ENCODE data around the gene OPHN1. TPM values are rescaled to one million over a fixed set of nuclear protein-coding genes. Genes with fewer than 3 reads are reported as not detected.

Gene OPHN1
- total and polyA plus RNA-seq, 2 experiments from 2014 or later: 4.5 to 5.6 TPM

DNA sequence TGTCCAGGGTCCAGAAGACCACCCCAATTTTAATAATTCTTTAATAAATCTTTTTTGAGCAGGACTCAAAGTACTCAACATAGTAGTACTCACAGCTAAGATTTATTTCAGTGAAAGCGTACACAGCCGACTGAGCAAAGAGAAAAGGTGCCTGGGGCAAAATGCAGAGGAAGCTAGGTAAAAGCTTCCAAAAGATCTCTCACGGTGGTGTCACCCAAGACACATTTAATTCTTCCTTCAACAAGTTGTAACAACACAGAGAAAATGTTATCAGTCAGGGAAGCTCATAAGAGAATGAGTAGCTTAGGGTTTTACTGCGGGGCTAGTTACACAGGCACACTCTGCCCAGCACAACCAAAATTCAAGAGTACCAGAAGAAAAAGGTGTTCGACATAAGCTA lies 201.1 kb downstream of the OPHN1 start:
- Histone ChIP-seq H3K9me3 (ENCODE audit: low read depth) (no peaks in the 10 kb centered on the region), H3K4me3 (no peak overlapping the region), H3K4me2 (no peak overlapping the region), H4K20me1 (ENCODE audit: insufficient read depth, poor library complexity, severe bottlenecking) (no peaks in the 10 kb centered on the region), H3K79me2 (no peaks in the 10 kb centered on the region), H2AFZ (no peak overlapping the region), H3K27me3 (no peaks in the 10 kb centered on the region), H3K4me1 (ENCODE audit: insufficient read depth) (no peaks in the 10 kb centered on the region), H3K36me3 (replicated peaks; ENCODE audit: insufficient read depth, low read depth) (no peaks in the 10 kb centered on the region), H3K9me2 (replicated peaks; ENCODE audit: insufficient read depth) (no peaks in the 10 kb centered on the region), H3K27ac (no peak overlapping the region)
- WGBS (ENCODE audit: low lambda C conversion rate, missing lambda C conversion rate): 65% methylated on average over 5 of the region's 5 CpGs
- no peak for TF ChIP-seq EZH2 (IDR thresholded peaks at IDR 0.05; ENCODE audit: borderline replicate concordance)
- TF ChIP-seq EZH2phosphoT487 (IDR thresholded peaks at IDR 0.05; ENCODE audit: low read depth, severe bottlenecking, unreplicated experiment): no peak
- TF ChIP-seq, protein P1, sequence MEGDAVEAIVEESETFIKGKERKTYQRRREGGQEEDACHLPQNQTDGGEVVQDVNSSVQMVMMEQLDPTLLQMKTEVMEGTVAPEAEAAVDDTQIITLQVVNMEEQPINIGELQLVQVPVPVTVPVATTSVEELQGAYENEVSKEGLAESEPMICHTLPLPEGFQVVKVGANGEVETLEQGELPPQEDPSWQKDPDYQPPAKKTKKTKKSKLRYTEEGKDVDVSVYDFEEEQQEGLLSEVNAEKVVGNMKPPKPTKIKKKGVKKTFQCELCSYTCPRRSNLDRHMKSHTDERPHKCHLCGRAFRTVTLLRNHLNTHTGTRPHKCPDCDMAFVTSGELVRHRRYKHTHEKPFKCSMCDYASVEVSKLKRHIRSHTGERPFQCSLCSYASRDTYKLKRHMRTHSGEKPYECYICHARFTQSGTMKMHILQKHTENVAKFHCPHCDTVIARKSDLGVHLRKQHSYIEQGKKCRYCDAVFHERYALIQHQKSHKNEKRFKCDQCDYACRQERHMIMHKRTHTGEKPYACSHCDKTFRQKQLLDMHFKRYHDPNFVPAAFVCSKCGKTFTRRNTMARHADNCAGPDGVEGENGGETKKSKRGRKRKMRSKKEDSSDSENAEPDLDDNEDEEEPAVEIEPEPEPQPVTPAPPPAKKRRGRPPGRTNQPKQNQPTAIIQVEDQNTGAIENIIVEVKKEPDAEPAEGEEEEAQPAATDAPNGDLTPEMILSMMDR (IDR thresholded peaks at IDR 0.05; ENCODE audit: poor library complexity): no peak
- DNase-seq (ENCODE audit: low spot score): no peak

DNA sequence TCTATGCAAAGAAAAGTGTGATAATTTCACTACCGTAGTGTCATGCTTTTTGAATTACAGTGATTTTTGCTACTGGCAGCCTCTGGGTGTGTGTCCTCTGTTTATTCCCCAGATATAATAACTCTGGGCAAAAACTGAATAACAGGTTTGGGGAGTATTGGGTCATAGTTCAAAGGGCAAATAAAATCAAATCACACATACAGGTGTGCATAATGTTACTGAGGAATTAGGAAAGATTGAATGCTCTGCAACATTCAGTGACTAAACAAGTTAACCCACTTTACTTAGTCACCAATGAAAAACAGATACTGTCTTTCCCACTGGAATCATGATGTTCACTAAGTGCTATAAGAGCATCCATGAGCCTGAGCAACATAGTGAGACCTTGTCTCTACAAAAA lies 224.3 kb downstream of the OPHN1 start:
- TF ChIP-seq EZH2phosphoT487 (IDR thresholded peaks at IDR 0.05; ENCODE audit: low read depth, severe bottlenecking, unreplicated experiment) (no peak), EZH2 (IDR thresholded peaks at IDR 0.05; ENCODE audit: borderline replicate concordance) (no peak)
- TF ChIP-seq, protein P1 (IDR thresholded peaks at IDR 0.05; ENCODE audit: poor library complexity): no peak
- no peaks in the 10 kb centered on the region for H4K20me1 ChIP-seq (ENCODE audit: insufficient read depth, poor library complexity, severe bottlenecking)
- H3K79me2 ChIP-seq: no peaks in the 10 kb centered on the region
- H2AFZ ChIP-seq: no peak overlapping the region
- no peaks in the 10 kb centered on the region for H3K9me3 ChIP-seq (ENCODE audit: low read depth)
- no peak overlapping the region for H3K4me2 ChIP-seq
- H3K36me3 ChIP-seq (replicated peaks; ENCODE audit: insufficient read depth, low read depth): no peaks in the 10 kb centered on the region
- H3K27ac ChIP-seq: no peak overlapping the region
- no peaks in the 10 kb centered on the region for H3K9me2 ChIP-seq (replicated peaks; ENCODE audit: insufficient read depth)
- 94% methylated on average over 1 of the region's 1 CpG for WGBS (ENCODE audit: low lambda C conversion rate, missing lambda C conversion rate)
- no peak for DNase-seq (ENCODE audit: low spot score)
- no peaks in the 10 kb centered on the region for H3K27me3 ChIP-seq
- no peak overlapping the region for H3K4me3 ChIP-seq
- H3K4me1 ChIP-seq (ENCODE audit: insufficient read depth): no peaks in the 10 kb centered on the region

DNA sequence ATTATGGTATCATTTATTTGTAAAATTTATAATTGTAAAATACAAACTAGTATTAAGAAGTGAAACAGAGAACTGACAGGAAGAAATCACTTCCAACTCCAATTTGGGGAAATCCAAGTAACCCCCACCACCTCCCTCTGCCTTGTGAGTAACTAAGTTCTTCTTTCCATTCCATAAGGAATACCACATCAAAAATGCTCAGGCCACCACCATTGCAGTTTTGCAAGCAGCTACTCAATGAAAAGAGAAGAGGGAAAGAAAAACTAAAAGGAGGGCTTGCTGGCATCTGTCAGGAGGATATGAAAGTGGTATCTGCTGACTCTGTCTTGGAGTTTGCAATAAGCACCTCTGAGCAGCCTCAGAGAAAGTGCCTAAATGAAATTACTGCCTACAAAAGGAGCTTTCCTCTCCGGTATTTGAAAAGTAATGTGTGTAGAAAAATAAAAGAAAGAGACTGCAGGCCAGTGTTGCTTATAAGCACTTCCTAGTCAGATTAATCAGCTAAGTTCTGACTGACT lies 228.7 kb downstream of the OPHN1 start:
- 89% methylated on average over 1 of the region's 1 CpG for WGBS (ENCODE audit: low lambda C conversion rate, missing lambda C conversion rate)
- no peak for DNase-seq (ENCODE audit: low spot score)
- Histone ChIP-seq H3K4me3 (no peak overlapping the region), H3K4me1 (ENCODE audit: insufficient read depth) (no peaks in the 10 kb centered on the region), H2AFZ (no peak overlapping the region), H3K4me2 (no peak overlapping the region), H3K79me2 (no peaks in the 10 kb centered on the region), H4K20me1 (ENCODE audit: insufficient read depth, poor library complexity, severe bottlenecking) (no peaks in the 10 kb centered on the region), H3K27ac (no peak overlapping the region), H3K9me2 (replicated peaks; ENCODE audit: insufficient read depth) (no peaks in the 10 kb centered on the region), H3K27me3 (no peaks in the 10 kb centered on the region), H3K9me3 (ENCODE audit: low read depth) (no peaks in the 10 kb centered on the region), H3K36me3 (replicated peaks; ENCODE audit: insufficient read depth, low read depth) (no peaks in the 10 kb centered on the region)
- TF ChIP-seq EZH2phosphoT487 (IDR thresholded peaks at IDR 0.05; ENCODE audit: low read depth, severe bottlenecking, unreplicated experiment) (no peak), EZH2 (IDR thresholded peaks at IDR 0.05; ENCODE audit: borderline replicate concordance) (no peak)
- TF ChIP-seq, protein P1 (IDR thresholded peaks at IDR 0.05; ENCODE audit: poor library complexity): no peak

DNA sequence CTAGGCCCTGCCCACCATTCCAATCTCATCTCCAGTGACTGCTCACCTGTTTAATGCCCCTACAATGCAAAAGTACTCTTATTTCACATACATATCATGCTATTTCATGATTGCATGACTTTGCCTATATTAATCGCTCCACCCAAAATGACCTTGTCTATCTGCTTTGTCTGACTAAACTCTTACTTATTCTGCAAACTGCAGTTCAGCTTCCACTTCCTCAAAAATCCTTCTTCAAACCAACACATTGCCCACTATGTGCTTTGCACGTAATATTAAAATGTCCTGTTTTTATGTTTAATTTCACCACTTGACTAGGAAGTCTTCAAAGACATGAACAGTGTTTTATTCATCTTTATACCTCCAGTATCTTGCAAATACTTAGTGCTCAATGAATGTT lies 229.6 kb downstream of the OPHN1 start:
- H3K4me2 ChIP-seq: no peak overlapping the region
- no peaks in the 10 kb centered on the region for H3K9me3 ChIP-seq (ENCODE audit: low read depth)
- no peaks in the 10 kb centered on the region for H3K27me3 ChIP-seq
- no peaks in the 10 kb centered on the region for H3K36me3 ChIP-seq (replicated peaks; ENCODE audit: insufficient read depth, low read depth)
- TF ChIP-seq, protein P1 (IDR thresholded peaks at IDR 0.05; ENCODE audit: poor library complexity): no peak
- TF ChIP-seq EZH2 (IDR thresholded peaks at IDR 0.05; ENCODE audit: borderline replicate concordance) (no peak), EZH2phosphoT487 (IDR thresholded peaks at IDR 0.05; ENCODE audit: low read depth, severe bottlenecking, unreplicated experiment) (no peak)
- no peaks in the 10 kb centered on the region for H3K4me1 ChIP-seq (ENCODE audit: insufficient read depth)
- no peaks in the 10 kb centered on the region for H4K20me1 ChIP-seq (ENCODE audit: insufficient read depth, poor library complexity, severe bottlenecking)
- no peak for DNase-seq (ENCODE audit: low spot score)
- H3K9me2 ChIP-seq (replicated peaks; ENCODE audit: insufficient read depth): no peaks in the 10 kb centered on the region
- H3K79me2 ChIP-seq: no peaks in the 10 kb centered on the region
- no peak overlapping the region for H3K4me3 ChIP-seq
- no peak overlapping the region for H2AFZ ChIP-seq
- no peak overlapping the region for H3K27ac ChIP-seq
- 79% methylated on average over 2 of the region's 2 CpGs for WGBS (ENCODE audit: low lambda C conversion rate, missing lambda C conversion rate)

All from hepatocyte (in vitro differentiated cells).